ENCODE measurements around the gene GUCD1. TPM values are rescaled to one million over a fixed set of nuclear protein-coding genes. Genes with fewer than 3 reads are reported as not detected.

The GUCD1 gene
- total and polyA plus RNA-seq, 2 of the 13 experiments (the other 11 are each of a cell fraction or from before 2014, with no cell fraction given) = 128 to 245 TPM

- TF ChIP-seq, protein P1, sequence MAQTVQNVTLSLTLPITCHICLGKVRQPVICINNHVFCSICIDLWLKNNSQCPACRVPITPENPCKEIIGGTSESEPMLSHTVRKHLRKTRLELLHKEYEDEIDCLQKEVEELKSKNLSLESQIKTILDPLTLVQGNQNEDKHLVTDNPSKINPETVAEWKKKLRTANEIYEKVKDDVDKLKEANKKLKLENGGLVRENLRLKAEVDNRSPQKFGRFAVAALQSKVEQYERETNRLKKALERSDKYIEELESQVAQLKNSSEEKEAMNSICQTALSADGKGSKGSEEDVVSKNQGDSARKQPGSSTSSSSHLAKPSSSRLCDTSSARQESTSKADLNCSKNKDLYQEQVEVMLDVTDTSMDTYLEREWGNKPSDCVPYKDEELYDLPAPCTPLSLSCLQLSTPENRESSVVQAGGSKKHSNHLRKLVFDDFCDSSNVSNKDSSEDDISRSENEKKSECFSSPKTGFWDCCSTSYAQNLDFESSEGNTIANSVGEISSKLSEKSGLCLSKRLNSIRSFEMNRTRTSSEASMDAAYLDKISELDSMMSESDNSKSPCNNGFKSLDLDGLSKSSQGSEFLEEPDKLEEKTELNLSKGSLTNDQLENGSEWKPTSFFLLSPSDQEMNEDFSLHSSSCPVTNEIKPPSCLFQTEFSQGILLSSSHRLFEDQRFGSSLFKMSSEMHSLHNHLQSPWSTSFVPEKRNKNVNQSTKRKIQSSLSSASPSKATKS (CRISPR knock-in tag; IDR thresholded peaks at IDR 0.05) = no peak
- TF ChIP-seq TSC22D2 (CRISPR knock-in tag; IDR thresholded peaks at IDR 0.05; ENCODE audit: borderline replicate concordance) (no peak), ZNF775 (CRISPR knock-in tag; IDR thresholded peaks at IDR 0.05; ENCODE audit: borderline replicate concordance) (no peak), HNF4A (CRISPR knock-in tag; IDR thresholded peaks at IDR 0.05) (peak; percentile 90), SIN3A (IDR thresholded peaks at IDR 0.05; ENCODE audit: borderline replicate concordance, low read depth, low read length) (0 out of 2 replicates have a peak, but pooled peaks have one; percentile 49), RBFOX2 (IDR thresholded peaks at IDR 0.05; ENCODE audit: low read depth, low read length) (no peak), ZNF782 (CRISPR knock-in tag; IDR thresholded peaks at IDR 0.05; ENCODE audit: borderline replicate concordance) (no peak), HCFC1 (IDR thresholded peaks at IDR 0.05; ENCODE audit: low read depth, low read length) (no peak), RBAK (CRISPR knock-in tag; IDR thresholded peaks at IDR 0.05) (no peak), ZNF10 (CRISPR knock-in tag; IDR thresholded peaks at IDR 0.05; ENCODE audit: borderline replicate concordance, low read depth) (no peak), ZSCAN29 (CRISPR knock-in tag; conservative IDR thresholded peaks at IDR 0.05) (no peak), ZNF761 (CRISPR knock-in tag; conservative IDR thresholded peaks at IDR 0.05) (no peak), GLI4 (CRISPR knock-in tag; IDR thresholded peaks at IDR 0.05; ENCODE audit: borderline replicate concordance) (no peak), ZNF329 (CRISPR knock-in tag; IDR thresholded peaks at IDR 0.05; ENCODE audit: low read depth) (no peak), CC2D1A (CRISPR knock-in tag; IDR thresholded peaks at IDR 0.05) (0 out of 2 replicates have a peak, but pooled peaks have one; percentile 30)
- TF ChIP-seq, protein P2, sequence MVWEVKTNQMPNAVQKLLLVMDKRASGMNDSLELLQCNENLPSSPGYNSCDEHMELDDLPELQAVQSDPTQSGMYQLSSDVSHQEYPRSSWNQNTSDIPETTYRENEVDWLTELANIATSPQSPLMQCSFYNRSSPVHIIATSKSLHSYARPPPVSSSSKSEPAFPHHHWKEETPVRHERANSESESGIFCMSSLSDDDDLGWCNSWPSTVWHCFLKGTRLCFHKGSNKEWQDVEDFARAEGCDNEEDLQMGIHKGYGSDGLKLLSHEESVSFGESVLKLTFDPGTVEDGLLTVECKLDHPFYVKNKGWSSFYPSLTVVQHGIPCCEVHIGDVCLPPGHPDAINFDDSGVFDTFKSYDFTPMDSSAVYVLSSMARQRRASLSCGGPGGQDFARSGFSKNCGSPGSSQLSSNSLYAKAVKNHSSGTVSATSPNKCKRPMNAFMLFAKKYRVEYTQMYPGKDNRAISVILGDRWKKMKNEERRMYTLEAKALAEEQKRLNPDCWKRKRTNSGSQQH (CRISPR knock-in tag; IDR thresholded peaks at IDR 0.05; ENCODE audit: low read depth) = no peak
- TF ChIP-seq, protein P3, sequence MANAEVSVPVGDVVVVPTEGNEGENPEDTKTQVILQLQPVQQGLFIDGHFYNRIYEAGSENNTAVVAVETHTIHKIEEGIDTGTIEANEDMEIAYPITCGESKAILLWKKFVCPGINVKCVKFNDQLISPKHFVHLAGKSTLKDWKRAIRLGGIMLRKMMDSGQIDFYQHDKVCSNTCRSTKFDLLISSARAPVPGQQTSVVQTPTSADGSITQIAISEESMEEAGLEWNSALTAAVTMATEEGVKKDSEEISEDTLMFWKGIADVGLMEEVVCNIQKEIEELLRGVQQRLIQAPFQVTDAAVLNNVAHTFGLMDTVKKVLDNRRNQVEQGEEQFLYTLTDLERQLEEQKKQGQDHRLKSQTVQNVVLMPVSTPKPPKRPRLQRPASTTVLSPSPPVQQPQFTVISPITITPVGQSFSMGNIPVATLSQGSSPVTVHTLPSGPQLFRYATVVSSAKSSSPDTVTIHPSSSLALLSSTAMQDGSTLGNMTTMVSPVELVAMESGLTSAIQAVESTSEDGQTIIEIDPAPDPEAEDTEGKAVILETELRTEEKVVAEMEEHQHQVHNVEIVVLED (CRISPR knock-in tag; IDR thresholded peaks at IDR 0.05; ENCODE audit: borderline replicate concordance) = no peak
- TF ChIP-seq, protein P4, sequence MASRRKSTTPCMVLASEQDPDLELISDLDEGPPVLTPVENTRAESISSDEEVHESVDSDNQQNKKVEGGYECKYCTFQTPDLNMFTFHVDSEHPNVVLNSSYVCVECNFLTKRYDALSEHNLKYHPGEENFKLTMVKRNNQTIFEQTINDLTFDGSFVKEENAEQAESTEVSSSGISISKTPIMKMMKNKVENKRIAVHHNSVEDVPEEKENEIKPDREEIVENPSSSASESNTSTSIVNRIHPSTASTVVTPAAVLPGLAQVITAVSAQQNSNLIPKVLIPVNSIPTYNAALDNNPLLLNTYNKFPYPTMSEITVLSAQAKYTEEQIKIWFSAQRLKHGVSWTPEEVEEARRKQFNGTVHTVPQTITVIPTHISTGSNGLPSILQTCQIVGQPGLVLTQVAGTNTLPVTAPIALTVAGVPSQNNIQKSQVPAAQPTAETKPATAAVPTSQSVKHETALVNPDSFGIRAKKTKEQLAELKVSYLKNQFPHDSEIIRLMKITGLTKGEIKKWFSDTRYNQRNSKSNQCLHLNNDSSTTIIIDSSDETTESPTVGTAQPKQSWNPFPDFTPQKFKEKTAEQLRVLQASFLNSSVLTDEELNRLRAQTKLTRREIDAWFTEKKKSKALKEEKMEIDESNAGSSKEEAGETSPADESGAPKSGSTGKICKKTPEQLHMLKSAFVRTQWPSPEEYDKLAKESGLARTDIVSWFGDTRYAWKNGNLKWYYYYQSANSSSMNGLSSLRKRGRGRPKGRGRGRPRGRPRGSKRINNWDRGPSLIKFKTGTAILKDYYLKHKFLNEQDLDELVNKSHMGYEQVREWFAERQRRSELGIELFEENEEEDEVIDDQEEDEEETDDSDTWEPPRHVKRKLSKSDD (CRISPR knock-in tag; IDR thresholded peaks at IDR 0.05; ENCODE audit: low read depth) = no peak
Measured at GRCh38 chr22:24504956-24505736, 49.8 kb downstream of the GUCD1 start (continued).
